Measurements from ENCODE around the gene KAT2B.

- TF ChIP-seq CTCF (conservative IDR thresholded peaks at IDR 0.05; ENCODE audit: low read depth, low read length) (no peak), EZH2 (IDR thresholded peaks at IDR 0.05; ENCODE audit: borderline replicate concordance, low read depth, low read length, poor library complexity, severe bottlenecking) (no peak)
Measured at GRCh38 chr3:20194793-20195460, 154.7 kb downstream of the KAT2B start.
